Astrocyte (in vitro differentiated cells and primary cell): ENCODE measurements around the gene TNFRSF19.

Experiments used
- CTCF ChIP-seq: IDR thresholded peaks from 2 replicates; pipeline ENCODE4 v1.5.1; 2011; ENCODE audit warnings: low read depth, mild to moderate bottlenecking, inconsistent platforms, low read length, moderate library complexity; ENCODE audit not compliant: insufficient read depth
- EZH2 ChIP-seq: IDR thresholded peaks from 2 replicates; pipeline ENCODE4 v1.6.1; 2012; ENCODE audit warnings: mild to moderate bottlenecking, low read length, inconsistent platforms; ENCODE audit not compliant: insufficient read depth

- TF ChIP-seq EZH2 = no peak
- TF ChIP-seq CTCF = no peak
These were observed 9.6 kb upstream of the TNFRSF19 start for GRCh38 chr13:23560571-23561089.
